H1 (cell line): Measurements from ENCODE around the gene STK32C.

Experiments used
- ATF3 ChIP-seq: IDR thresholded peaks from 2 replicates; pipeline ENCODE4 v1.6.1; 2011; ENCODE audit warnings: low read depth, mild to moderate bottlenecking, low read length; ENCODE audit not compliant: insufficient read depth
- CTCF ChIP-seq, 3 experiments: IDR thresholded peaks; 1 replicate in 2 of 3; 2 replicates in 1 of 3; pipeline versions ENCODE4 v1.5.1 to v1.6.1; 2011; ENCODE audit warnings: low read length in 3 of 3, mild to moderate bottlenecking in 3 of 3, inconsistent platforms in 2 of 3, low read depth in 1 of 3, moderate library complexity in 1 of 3; ENCODE audit not compliant: insufficient read depth in 1 of 3; ENCODE audit errors: control extremely low read depth in 1 of 3
- EP300 ChIP-seq, 2 experiments: IDR thresholded peaks; 1 replicate in 1 of 2; 2 replicates in 1 of 2; pipeline ENCODE4 v1.6.1; 2011 to 2012; ENCODE audit warnings: low read depth in 2 of 2, low read length in 2 of 2, mild to moderate bottlenecking in 2 of 2, borderline replicate concordance in 1 of 2, inconsistent platforms in 1 of 2, moderate library complexity in 1 of 2
- KDM1A ChIP-seq: fragments of 200-600, 300-600 bp; sonication (generic); IDR thresholded peaks from 2 replicates; pipeline ENCODE4 v1.7.1; 2016; ENCODE audit warnings: mild to moderate bottlenecking, low read length, borderline replicate concordance
- MAX ChIP-seq: IDR thresholded peaks from 2 replicates; pipeline ENCODE4 v1.6.1; 2012; ENCODE audit warnings: inconsistent platforms
- RAD21 ChIP-seq, 2 experiments: IDR thresholded peaks in 1 of 2; conservative IDR thresholded peaks in 1 of 2; 2 replicates each; pipeline ENCODE4 v1.6.1; 2011; ENCODE audit warnings: low read depth in 2 of 2, low read length in 2 of 2, improper control_type of control experiment in 1 of 2, inconsistent platforms in 1 of 2, mild to moderate bottlenecking in 1 of 2, moderate library complexity in 1 of 2
- RBBP5 ChIP-seq: IDR thresholded peaks from 2 replicates; pipeline ENCODE4 v1.7.1; 2012; ENCODE audit warnings: low read depth, mild to moderate bottlenecking, inconsistent platforms, low read length, moderate library complexity, borderline replicate concordance

GRCh38 chr10:132332433-132332754, 24.6 kb upstream of the STK32C start:
- TF ChIP-seq CTCF (IDR thresholded peaks at IDR 0.05; ENCODE audit: control extremely low read depth in 1 of 3, insufficient read depth in 1 of 3, low read depth in 1 of 3, low read length in 3 of 3) (no peak), MAX (no peak), RBBP5 (no peak), EP300 (IDR thresholded peaks at IDR 0.05; ENCODE audit: borderline replicate concordance in 1 of 2, low read depth in 2 of 2, low read length in 2 of 2) (no peak), ATF3 (no peak), RAD21 (IDR thresholded peaks at IDR 0.05 in 1 of 2, conservative IDR thresholded peaks at IDR 0.05 in 1 of 2; ENCODE audit: low read depth in 2 of 2, low read length in 2 of 2) (no peak), KDM1A (no peak)
